Neural cell (in vitro differentiated cells): ENCODE data around the gene HLA-C. TPM values are rescaled to one million over a fixed set of nuclear protein-coding genes. Genes with fewer than 3 reads are reported as not detected.

ENCODE experiments used
- H2AFZ ChIP-seq: fragments of 200-600, 300-800 bp; sonication (generic), shearing (Covaris generic); 2 replicates; pipeline ENCODE4 v1.6.0; 2014; ENCODE audit warnings: low read depth, mild to moderate bottlenecking, antibody characterized with exemption, low read length, moderate library complexity
- H3F3A ChIP-seq: fragments of 200-600 bp; shearing (Covaris generic); 2 replicates; pipeline ENCODE4 v1.6.1; 2016; ENCODE audit warnings: mild to moderate bottlenecking, moderate library complexity, mixed read lengths, antibody characterized with exemption, low read length; ENCODE audit not compliant: insufficient read depth, poor library complexity, severe bottlenecking
- H3K27ac ChIP-seq: fragments of 200-600, 300-800 bp; sonication (generic), shearing (Covaris generic); 2 replicates; pipeline ENCODE4 v1.5.1; 2014; ENCODE audit warnings: mild to moderate bottlenecking, low read length, moderate library complexity
- H3K27me3 ChIP-seq: fragments of 300-800, 200-600 bp; sonication (generic), shearing (Covaris generic); 2 replicates; pipeline ENCODE4 v1.6.0; 2014; ENCODE audit warnings: mild to moderate bottlenecking, low read depth, low read length, moderate library complexity; ENCODE audit not compliant: insufficient read depth
- H3K36me3 ChIP-seq: fragments of 300-800, 200-600 bp; sonication (generic), shearing (Covaris generic); 2 replicates; pipeline ENCODE4 v1.5.1; 2014; ENCODE audit warnings: mild to moderate bottlenecking, antibody characterized with exemption, low read length, moderate library complexity; ENCODE audit not compliant: insufficient read depth
- H3K4me2 ChIP-seq: fragments of 300-800, 200-600 bp; sonication (generic), shearing (Covaris generic); 2 replicates; pipeline ENCODE4 v1.6.0; 2014; ENCODE audit warnings: mild to moderate bottlenecking, low read length
- H3K4me3 ChIP-seq: fragments of 300-800, 200-600 bp; sonication (generic), shearing (Covaris generic); 2 replicates; pipeline ENCODE4 v1.5.1; 2014; ENCODE audit warnings: mild to moderate bottlenecking, low read length, moderate library complexity
- H3K79me2 ChIP-seq: fragments of 200-600 bp; shearing (Covaris generic); replicated peaks from 2 replicates; pipeline ENCODE4 v1.6.0; 2014; ENCODE audit warnings: mild to moderate bottlenecking, low read length, moderate library complexity; ENCODE audit not compliant: insufficient read depth
- H3K9ac ChIP-seq: fragments of 300-800, 200-600 bp; sonication (generic), shearing (Covaris generic); 2 replicates; pipeline ENCODE4 v1.6.1; 2016; ENCODE audit warnings: mild to moderate bottlenecking, low read length, mixed read lengths
- H3K9me2 ChIP-seq: fragments of 200-600 bp; shearing (Covaris generic); 2 replicates; pipeline ENCODE4 v1.6.1; 2016; ENCODE audit warnings: mild to moderate bottlenecking, low read length, mixed read lengths; ENCODE audit not compliant: insufficient read depth
- H3K9me3 ChIP-seq: fragments of 200-600, 300-800 bp; sonication (generic), shearing (Covaris generic); 2 replicates; pipeline ENCODE4 v1.6.1; 2016; ENCODE audit warnings: mild to moderate bottlenecking, mixed run types, low read length, moderate library complexity, mixed read lengths
- H4K20me1 ChIP-seq: fragments of 200-600 bp; shearing (Covaris generic); 2 replicates; pipeline ENCODE4 v1.6.1; 2016; ENCODE audit warnings: mild to moderate bottlenecking, mixed run types; ENCODE audit not compliant: insufficient read depth
- CTCF ChIP-seq: fragments of 450-650 bp; IDR thresholded peaks from 2 replicates; pipeline ENCODE4 v1.5.1; 2014; ENCODE audit warnings: antibody characterized with exemption, mild to moderate bottlenecking, moderate library complexity; ENCODE audit not compliant: poor library complexity, severe bottlenecking
- EP300 ChIP-seq: fragments of 450-650 bp; conservative IDR thresholded peaks from 2 replicates; pipeline ENCODE4 v1.6.1; 2014; ENCODE audit warnings: antibody characterized with exemption, mild to moderate bottlenecking, moderate library complexity; ENCODE audit not compliant: poor library complexity, severe bottlenecking
- EZH2 ChIP-seq: fragments of 200-600, 300-800 bp; shearing (Covaris generic), sonication (generic); IDR thresholded peaks from 2 replicates; pipeline ENCODE4 v1.6.1; 2014; ENCODE audit warnings: antibody characterized with exemption, low read length, borderline replicate concordance, mild to moderate bottlenecking; ENCODE audit not compliant: insufficient read depth, poor library complexity, severe bottlenecking
- MXI1 ChIP-seq: fragments of 450-650 bp; conservative IDR thresholded peaks from 2 replicates; pipeline ENCODE4 v1.6.1; 2014; ENCODE audit warnings: antibody characterized with exemption, mild to moderate bottlenecking; ENCODE audit not compliant: poor library complexity, severe bottlenecking
- POLR2AphosphoS5 ChIP-seq: IDR thresholded peaks from 2 replicates; pipeline ENCODE4 v1.6.1; 2012
- RAD21 ChIP-seq: fragments of 450-650 bp; conservative IDR thresholded peaks from 2 replicates; pipeline ENCODE4 v1.6.1; 2014; ENCODE audit warnings: antibody characterized with exemption, mild to moderate bottlenecking, moderate library complexity
- SMC3 ChIP-seq: fragments of 450-650 bp; conservative IDR thresholded peaks from 2 replicates; pipeline ENCODE4 v1.6.1; 2014; ENCODE audit warnings: antibody characterized with exemption, mild to moderate bottlenecking, moderate library complexity; ENCODE audit not compliant: poor library complexity
- TAF1 ChIP-seq: IDR thresholded peaks from 2 replicates; pipeline ENCODE4 v1.6.1; 2012; ENCODE audit warnings: low read depth
- polyA plus RNA-seq: library from polyadenylated mRNA; depleted of rRNA; stranded (reverse); fragments of >200 nt; gene quantifications from 2 replicates; pipeline ENCODE4 v1.2.3, GENCODE V29; 2014
- TF ChIP-seq, protein P1 (sequence below): IDR thresholded peaks from 2 replicates; pipeline ENCODE4 v1.6.1; 2012; ENCODE audit warnings: borderline replicate concordance

The HLA-C gene
- polyA plus RNA-seq, 1 donor from 2014 or later, result 18.0 TPM

GRCh38 chr6:31308845-31309175 is 36.9 kb upstream of the HLA-C start:
- Histone ChIP-seq H4K20me1 (no peaks in the 10 kb centered on the region), H3K79me2 (no peaks in the 10 kb centered on the region), H3K27me3 (peaks cover 10% of the 10 kb centered on the region), H3K27ac (no peak overlapping the region), H3K9me3 (no peaks in the 10 kb centered on the region), H3K4me2 (no peak overlapping the region), H2AFZ (no peak overlapping the region), H3K9ac (no peak overlapping the region), H3K4me3 (no peak overlapping the region), H3K9me2 (no peaks in the 10 kb centered on the region), H3K36me3 (no peaks in the 10 kb centered on the region), H3F3A (no peaks in the 10 kb centered on the region)
- TF ChIP-seq MXI1 (no peak), POLR2AphosphoS5 (no peak), EP300 (no peak), RAD21 (no peak), CTCF (no peak), SMC3 (no peak), EZH2 (no peak), TAF1 (no peak)
- TF ChIP-seq, protein P1, sequence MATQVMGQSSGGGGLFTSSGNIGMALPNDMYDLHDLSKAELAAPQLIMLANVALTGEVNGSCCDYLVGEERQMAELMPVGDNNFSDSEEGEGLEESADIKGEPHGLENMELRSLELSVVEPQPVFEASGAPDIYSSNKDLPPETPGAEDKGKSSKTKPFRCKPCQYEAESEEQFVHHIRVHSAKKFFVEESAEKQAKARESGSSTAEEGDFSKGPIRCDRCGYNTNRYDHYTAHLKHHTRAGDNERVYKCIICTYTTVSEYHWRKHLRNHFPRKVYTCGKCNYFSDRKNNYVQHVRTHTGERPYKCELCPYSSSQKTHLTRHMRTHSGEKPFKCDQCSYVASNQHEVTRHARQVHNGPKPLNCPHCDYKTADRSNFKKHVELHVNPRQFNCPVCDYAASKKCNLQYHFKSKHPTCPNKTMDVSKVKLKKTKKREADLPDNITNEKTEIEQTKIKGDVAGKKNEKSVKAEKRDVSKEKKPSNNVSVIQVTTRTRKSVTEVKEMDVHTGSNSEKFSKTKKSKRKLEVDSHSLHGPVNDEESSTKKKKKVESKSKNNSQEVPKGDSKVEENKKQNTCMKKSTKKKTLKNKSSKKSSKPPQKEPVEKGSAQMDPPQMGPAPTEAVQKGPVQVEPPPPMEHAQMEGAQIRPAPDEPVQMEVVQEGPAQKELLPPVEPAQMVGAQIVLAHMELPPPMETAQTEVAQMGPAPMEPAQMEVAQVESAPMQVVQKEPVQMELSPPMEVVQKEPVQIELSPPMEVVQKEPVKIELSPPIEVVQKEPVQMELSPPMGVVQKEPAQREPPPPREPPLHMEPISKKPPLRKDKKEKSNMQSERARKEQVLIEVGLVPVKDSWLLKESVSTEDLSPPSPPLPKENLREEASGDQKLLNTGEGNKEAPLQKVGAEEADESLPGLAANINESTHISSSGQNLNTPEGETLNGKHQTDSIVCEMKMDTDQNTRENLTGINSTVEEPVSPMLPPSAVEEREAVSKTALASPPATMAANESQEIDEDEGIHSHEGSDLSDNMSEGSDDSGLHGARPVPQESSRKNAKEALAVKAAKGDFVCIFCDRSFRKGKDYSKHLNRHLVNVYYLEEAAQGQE, result no peak

GRCh38 chr6:31308050-31308844 is 36.4 kb upstream of the HLA-C start:
- Histone ChIP-seq H3K9ac (no peak overlapping the region), H3K9me3 (no peaks in the 10 kb centered on the region), H3K9me2 (no peaks in the 10 kb centered on the region), H3K4me2 (no peak overlapping the region), H2AFZ (no peak overlapping the region), H4K20me1 (no peaks in the 10 kb centered on the region), H3K79me2 (no peaks in the 10 kb centered on the region), H3F3A (no peaks in the 10 kb centered on the region), H3K36me3 (no peaks in the 10 kb centered on the region), H3K4me3 (no peak overlapping the region), H3K27ac (no peak overlapping the region), H3K27me3 (peaks cover 10% of the 10 kb centered on the region)
- no peak for TF ChIP-seq TAF1
